DMS53 treated with DMSO at 0.1 percent for 48 hours (cell line): ENCODE measurements around the gene TMEM47.

ENCODE experiments used
- DNase-seq: peaks from one replicate; lab custom pipeline; 2025; ENCODE audit not compliant: unreplicated experiment; lab: John Stamatoyannopoulos, UW

TMEM47 gene

DNA sequence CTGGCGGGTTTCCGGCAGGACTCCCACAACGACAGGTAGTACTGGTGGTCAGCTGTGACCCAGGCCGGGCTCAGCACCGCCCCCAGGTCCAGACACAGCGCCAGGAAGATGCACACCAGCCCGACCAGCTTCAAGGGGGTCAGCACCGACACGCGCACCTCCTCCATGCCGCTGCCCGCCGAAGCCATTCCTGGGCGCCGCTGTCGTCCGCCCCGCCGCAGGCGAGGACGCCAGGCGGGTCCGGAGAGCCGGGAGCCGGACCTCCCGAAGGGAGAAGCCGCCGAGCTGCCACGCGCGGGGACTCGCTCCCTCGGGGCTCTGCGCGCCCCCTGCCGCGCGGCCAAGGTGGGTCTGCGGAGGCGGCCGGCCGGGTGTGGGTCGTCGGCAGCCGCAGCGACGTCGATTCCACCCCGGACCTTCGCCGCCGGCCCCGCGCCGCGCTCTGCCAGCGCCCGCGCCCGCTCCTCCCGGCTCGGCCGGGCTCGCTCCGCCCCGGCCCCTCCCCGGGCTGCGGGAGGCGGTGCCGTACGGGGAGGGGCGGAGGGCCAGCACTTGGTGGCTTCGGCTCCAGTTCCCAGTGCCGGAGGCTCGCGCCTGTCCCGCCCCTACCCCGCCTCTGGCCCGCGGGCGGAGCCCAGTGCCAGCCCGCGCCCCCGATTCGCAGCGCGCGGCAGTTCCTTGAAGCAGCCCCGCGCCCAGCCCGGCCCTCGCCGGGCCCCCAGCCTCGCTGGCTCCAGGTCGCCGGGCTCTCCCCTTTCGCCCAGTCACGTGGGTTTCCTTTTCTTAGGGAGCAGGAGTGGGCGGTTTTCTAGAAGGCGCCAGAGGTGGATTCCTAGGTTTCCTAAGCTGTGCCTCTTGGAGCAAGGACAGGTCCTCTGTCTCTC, at the start of gene TMEM47:
TSS of gene TMEM47 (minus strand) at position 444 of the 884 bp plus-strand sequence. CDS start at position 188, 256 bp downstream.
- DNase-seq = peak; percentile 54

DNA sequence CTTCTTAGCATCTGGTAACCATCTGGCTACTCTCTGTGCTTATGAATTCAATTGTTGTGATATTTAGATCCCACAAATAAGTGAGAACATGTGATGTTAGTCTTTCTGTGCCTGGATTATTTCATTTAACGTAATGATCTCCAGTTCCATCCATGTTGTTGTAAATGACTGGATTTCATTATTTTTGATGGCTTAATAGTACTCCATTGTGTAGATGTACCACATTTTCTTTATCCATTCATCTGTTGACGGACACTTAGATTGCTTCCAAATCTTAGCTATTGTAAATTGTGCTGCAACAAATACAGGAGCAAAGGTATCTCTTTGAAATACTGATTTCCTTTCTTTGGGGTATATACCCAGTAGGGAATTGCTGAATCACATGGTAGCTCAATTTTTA, 30.0 kb upstream of the TMEM47 start:
- DNase-seq = no peak

DNA sequence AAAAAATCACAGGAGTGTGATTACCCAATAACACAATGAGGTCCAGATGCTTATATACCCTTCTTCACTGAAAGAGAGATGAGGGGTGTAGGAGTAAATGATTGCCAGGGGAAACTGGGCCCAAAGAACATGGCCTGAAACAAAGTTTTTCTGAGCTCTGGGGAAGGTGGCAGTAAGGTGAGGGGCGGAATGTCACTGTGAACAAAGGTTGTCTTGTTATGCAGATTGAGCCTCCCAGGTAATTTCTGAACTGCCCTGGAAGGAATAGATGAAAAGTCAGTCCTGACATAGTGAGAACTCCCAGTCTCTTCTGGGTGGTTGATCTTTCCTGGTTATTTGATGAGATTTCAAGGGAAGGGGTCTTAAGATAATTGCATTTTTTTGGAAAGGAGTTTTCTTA, 2.5 kb upstream of the TMEM47 start:
- DNase-seq = no peak

DNA sequence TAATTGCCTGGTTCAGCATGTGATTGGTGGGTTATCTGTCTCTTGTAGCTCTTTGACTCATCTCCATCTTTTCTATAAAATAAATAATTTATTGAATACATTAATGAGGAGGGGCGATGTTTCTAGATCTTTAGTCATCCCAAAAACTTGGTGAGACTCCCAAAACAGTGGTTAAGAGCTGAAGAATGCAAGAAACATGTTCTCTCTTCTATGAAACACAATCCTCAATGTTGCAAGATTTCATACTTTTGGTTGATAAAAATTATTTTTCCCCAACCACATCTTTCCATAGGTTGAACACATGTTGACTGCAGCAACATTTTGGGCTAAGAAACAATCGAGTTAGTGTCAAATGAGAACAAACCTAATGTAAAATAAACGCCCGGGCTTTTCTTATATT, 1.2 kb upstream of the TMEM47 start:
- no peak for DNase-seq

DNA sequence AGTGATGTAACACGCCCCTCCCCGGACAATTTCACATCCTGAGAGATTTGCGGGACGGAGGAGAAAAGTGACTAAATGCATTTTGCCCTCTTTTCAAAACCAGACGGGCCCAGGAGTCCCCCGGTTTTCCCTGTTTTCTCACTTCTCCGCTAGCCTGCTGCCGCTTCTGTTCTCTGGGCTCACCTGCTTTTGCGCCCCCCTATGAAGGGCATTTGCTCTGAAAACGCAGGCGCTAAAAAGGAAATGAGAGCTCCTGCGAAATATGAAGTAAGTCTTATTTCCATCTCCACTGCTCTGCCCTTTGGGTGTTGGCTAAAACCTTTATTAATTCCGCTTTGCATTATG, 613 bp upstream of the TMEM47 start:
- DNase-seq = no peak

DNA sequence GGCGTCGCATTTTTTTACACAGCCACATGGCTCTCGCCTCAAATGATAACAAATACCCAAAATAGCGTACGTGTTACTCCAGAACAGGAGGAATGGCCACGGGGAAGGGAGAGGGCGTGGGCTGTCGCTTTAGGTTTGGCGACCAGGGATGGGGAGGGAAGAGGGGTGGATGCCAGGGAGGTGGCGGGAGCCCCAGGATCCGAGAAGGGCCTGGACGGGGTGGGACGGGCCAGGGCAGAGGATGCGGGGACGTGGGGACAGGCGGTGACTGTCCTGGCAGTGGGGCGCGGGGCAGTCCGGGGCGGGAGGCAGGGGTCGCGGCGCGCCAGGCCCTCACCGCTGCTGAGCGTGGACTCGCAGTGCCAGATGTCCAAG, 631 bp downstream of the TMEM47 start:
- DNase-seq = no peak

DNA sequence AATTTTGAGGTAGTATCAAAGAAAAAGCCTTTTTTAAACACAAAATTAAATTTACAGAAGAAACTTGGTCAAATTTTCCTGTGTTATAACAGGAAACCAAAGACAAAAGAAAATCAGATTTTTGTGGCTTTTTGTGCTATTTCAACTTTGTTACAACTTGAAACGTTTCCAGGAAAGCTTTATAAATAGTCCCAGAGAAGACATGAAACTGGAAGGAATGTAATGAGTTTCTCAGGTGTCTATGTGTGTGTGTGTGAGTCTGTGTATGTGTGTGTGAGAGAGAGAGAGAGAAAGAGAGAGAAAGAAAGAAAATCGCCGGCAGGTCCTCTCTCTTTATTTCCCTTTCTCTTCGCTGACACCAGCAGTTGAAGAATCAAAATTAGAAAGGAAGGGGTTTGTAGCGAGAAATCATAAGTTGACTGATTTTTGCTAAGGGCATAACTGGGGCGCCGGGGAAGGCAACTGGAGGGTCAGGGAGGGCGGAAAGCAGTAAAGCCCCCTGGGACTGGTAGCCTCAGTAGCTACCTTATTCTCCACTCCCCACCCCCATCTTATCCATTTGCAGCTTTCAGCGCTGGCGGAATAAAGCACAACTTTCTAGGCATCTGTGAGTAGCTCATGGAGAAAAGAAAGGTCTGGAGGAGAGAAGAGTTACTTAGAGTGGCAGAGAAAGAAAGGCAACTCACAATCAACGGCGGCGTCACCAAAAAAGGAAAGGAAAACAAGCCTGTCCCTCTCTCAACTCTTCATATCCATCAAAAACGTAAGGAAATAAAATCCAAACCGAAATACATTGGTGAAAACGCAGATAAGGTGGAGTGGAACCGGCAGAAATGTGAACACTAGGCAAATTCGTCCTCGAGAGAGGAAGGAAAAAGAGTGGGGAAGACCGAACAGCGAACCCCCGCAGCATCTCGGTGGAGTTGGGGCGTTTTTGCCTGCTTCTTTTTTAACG, 1.3 kb downstream of the TMEM47 start:
- DNase-seq = no peak

DNA sequence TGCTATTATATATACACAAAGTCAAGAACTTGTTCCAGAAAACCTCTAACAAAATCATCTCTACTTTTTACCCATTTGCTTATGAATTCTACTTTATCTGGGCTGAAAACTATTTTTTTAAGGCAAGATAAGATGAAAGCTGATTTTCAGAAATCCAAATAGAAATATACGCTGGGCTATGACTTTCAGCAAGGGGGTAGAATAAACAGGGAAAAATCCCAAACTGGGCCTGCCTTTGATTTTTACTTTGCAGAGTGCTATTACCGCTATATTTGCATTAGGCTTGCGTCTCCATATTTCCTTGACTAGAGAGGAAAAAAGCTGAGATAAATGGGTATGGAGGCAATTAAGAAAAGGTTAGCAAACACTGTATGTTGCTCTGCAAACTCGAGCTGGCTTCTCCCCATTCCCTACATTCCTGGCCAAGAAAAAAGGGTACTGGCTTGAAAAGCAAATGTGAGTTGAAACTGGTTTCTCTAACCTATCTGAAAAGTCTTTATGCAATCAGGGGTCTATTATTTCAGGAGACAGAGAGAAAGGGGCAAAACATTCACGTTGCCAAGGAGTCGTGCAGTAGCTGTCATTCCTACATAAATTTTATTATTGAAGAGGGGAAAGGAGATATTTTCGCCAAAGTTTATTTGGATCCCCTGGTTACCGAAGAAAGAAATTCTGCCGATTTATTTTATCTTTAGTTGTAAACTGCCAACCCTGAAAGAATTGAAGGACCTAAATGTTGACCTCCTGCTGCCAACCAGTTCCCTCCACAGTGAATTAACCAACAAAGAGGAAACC, 2.2 kb downstream of the TMEM47 start:
- DNase-seq = no peak

DNA sequence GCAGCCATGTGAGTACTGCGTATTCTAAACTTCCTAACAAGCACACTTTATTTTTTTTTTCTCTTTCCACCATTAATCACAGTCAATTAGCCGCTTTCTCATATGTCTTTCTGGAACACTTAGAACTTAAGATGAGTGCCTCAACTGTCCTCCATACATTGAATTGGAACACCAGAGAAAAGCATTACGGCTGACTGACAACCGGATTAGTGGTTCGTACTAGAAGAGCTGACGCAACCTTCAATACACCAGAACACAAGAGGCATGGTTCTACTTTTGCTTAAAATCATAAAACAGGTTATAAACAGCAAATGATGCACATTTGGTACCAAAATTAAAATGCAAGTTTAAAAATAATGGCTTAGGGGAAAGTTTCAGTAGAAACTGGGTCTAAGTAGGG, 3.3 kb downstream of the TMEM47 start:
- DNase-seq = no peak

DNA sequence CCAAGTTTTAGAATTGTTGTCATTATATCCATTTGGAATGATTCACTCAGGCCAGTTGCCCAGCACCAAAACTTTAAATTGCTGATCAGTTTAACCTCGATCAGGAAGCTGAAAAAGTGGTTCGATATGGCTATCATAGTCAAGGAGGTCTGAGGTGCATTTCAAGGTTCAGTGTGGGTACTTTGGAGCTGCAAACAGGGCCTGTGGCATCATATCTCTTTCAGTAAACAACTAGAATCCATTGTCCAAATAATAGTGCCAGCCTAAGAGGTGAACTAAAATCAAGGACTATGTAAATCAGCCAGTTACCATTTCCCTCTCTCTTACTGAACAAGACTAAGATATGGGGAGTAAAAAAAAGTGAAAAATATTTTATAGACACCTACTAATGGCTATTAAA, 14.2 kb downstream of the TMEM47 start:
- DNase-seq = no peak

DNA sequence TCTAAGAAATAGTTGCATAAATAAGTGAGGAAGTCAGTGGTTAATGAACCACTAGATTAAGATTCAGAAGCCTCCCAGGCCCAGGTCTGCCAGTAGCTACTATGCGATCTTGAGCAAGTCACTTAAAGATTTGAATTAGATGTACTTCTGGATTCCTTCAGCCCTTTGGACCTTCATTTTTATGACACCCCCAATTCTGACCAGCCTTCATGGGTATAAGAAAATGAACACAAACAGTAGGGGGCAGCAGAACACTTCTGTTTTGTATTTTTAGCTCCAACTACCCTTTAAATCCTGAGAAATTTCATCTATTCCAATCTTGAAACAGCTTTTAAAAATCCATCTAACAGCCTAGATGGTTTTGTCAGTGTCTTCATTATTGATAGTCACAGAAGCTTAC, 19.0 kb downstream of the TMEM47 start:
- peak; percentile 24 for DNase-seq

DNA sequence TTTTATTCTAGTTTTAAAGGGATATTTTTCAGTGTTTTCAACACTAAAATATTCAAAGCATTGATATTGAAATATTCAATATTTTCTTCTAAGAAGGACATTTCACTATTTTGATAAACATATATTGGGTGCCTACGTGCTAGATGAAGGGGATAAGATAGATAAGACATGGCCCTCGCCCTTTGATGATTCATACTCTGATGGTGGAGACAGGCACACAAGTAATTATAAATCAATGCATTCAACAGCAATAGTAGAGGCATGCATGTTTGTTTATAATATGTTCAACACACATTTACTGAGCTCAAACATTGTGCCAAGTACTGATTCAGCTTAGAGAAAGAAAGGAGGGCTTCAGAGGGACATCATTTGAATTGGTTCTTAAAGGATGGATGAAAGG, 22.7 kb downstream of the TMEM47 start:
- no peak for DNase-seq

DNA sequence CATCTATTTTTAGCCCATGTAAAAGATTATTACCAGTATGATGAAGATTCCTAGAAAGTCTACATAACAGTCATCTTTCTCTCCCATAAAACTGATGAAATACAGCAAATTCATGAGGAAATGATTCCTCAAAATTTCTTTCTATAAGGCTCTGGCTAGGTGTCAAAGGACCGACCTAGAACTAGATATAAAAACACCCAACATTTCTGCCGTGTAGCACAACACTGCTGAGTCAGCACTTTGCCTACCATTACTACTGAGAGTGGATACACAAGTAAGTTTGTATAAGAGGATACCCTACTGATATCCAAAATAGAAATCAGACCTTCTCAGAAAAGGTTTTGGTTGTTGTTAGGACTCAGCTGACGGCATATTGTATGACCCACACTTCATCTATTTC, 24.7 kb downstream of the TMEM47 start:
- DNase-seq = no peak

DNA sequence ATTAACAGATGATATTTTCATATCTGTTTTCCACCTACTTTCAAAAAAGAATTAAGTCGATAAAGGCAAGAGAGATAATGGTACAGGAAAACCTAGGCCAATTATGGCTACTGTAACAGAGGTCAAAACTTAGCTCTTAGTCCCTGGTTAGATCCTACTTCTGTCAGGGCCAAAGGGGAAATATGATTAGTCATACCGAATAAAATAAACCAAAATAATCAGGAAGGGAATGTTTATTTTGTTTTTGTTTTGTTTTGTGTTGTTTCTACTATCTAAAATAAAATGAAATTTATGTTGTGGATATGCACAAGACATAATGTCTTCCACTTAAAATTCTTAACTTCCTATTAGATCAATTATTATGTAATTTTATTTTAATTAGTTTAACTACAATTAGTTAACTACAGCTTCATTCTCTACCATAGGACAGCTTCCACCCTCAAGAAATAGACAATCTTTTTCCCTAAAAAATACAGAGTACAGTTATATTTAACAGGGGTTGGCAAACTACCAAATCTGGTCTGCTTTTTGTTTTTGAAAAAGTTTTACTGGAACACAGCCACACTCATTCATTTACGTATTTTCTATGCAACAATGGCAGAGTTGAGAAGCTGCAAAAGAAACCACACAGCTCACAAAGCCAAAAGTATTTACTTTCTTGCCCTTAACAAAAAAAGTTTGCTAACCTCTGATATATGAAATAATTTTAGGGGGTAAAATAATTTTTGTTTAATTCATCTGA, 25.4 kb downstream of the TMEM47 start:
- DNase-seq = no peak

DNA sequence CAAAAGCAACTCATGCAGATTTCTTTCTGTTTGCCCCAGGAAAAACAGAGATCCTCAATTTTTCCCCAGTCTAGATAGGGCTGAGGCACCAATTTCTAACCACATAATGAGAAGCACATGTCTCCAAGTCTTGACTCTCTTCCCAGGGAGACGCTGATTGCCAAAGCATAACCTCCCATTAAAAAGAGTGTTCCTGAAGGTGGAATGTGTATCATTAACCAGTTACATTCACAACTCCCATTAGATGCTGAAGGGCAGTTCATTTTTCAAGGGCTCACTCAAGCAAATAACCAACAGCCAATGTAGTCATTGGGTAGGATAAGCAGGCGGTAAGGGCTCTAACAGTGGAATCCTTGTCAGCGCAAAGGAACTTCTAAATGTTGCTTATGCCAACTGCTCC, 27.5 kb downstream of the TMEM47 start:
- DNase-seq = no peak

DNA sequence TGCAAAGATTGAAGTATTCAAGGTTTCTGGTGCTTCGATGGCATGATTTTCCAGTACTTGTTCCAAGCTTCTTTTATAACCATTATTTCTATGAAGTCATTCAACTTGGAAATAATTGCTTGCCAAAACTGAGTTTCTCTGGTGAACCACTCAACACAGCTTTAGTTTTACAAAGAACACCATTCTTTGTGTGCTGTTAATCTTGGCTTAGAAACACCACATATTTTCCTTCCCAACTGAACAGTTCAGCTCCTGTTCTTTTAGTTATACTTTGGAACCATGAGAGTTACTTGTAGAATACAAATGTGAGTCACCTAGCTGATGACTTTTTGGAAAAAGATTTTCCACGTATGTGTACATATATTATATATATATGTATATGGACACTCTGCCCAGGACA, 32.7 kb downstream of the TMEM47 start:
- DNase-seq = no peak

DNA sequence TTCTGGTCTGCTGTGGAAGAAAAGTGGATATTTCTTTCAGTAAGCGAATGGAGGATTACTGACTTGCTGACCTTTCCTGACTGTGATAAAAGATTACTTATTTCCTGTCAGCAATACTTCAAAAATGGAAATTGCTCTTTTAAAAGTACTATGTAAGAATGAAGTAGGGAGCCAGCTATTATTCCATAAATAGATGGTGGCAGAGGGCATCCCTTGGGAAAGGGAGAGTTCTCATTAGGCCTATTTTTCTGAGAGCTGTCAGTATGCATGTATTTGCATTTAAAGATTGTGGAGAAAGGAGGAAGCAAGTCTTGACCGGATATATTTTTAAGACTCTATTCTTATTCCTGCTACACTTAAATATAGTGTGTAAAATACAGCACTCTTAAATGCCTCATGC, 37.2 kb downstream of the TMEM47 start:
- no peak for DNase-seq

DNA sequence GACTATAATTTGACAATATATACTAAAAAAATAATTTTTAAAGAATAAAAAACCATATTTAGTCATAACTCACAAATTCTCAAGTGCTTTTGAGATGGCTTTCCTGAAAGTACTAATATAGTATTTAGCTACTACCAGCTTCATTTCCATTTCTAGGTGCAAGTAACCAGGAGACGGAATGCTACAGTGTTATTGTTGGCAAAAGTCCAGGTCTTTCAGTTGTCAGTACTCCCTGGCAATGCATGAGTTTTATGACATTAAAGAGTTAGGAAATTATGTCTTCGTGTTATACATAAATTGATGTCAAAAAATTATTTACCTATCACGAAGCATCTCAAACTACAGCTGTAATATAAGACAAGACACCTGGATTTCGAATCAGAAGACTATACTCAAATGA, 45.0 kb downstream of the TMEM47 start:
- DNase-seq = no peak

DNA sequence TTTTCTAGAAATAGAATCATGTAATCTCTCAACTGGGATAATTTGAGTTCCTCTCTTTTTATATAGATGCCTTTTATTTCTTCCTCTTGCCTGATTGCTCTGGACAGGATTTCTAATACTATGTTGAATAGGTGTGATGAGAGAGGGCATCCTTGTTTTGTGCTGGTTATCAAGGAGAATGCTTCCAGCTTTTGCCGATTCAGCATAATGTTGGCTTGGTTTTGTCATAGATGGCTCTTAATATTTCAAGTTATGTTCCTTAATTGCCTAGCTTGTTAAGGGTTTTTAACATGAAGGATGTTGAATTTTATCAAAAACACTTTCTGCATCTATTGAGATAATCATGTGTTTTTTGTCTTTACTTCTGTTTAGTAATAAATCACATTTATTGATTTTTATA, 58.7 kb downstream of the TMEM47 start:
- no peak for DNase-seq

DNA sequence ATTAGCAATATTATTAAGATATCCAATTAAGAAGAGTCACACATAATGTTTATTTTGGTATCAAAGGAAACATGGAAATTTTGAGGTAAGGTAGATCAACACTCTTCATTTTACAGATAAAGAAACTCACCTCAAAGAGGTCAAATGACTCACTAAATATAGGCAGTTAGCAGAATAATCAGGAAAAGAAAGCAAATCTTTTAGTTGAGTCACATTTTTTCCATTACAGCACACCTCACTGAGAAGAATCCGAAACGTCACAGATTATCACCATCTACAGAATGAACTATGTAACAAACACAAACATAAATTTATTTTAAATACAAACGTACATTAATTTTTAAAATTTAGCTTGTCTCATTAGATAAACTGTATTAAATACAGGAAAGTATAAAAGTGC, 70.1 kb downstream of the TMEM47 start:
- no peak for DNase-seq
